Frontal cortex (tissue), 4 donors: ENCODE results near the gene MME. TPM values are rescaled to one million over a fixed set of nuclear protein-coding genes. Genes with fewer than 3 reads are reported as not detected.
"Not testable (repeated sequence)": the region's sequence is repeated elsewhere in the genome, so short reads cannot be mapped to it uniquely, and the experiment has no call there.

Experiments
- DNase-seq, 2 donors: peaks; one replicate each; pipeline ENCODE4 v3.0.0; 2012; ENCODE audit warnings: low spot score in 2 of 2
- FAIRE-seq: peaks from 2 replicates; lab custom pipeline; 2012; peaks lifted over from hg19 to GRCh38; lab: Jason Lieb, UNC
- total RNA-seq: library from RNA; depleted of rRNA; stranded (reverse); fragments of >200 nt; gene quantifications from one replicate; pipeline ENCODE4 v1.2.3, GENCODE V29; 2014
- donor health status: control.
- donor health status: control.
- donor health status: control.

MME gene
- total RNA-seq, 1 donor from 2014 or later: 4.1 TPM

DNA sequence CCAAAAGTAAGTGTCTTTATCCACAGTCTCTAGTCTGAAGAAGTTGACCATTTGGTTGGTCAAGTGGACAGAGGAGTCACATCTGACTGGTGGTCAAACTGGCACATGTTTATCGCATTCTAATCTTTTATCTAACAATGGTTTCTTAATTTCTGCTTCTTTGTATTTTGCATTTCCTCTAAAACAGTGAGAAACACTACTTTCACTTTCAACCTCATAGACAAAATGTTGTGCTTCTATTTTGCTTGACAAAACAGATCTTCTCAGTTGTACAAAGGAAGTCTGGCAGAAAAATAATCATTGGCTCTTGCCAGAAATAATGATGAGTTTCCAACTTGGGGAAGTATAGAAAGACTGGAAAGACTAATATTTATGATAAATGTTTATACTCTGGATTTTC lies 103.9 kb downstream of the MME start:
- FAIRE-seq (no peak), DNase-seq (no peak)

DNA sequence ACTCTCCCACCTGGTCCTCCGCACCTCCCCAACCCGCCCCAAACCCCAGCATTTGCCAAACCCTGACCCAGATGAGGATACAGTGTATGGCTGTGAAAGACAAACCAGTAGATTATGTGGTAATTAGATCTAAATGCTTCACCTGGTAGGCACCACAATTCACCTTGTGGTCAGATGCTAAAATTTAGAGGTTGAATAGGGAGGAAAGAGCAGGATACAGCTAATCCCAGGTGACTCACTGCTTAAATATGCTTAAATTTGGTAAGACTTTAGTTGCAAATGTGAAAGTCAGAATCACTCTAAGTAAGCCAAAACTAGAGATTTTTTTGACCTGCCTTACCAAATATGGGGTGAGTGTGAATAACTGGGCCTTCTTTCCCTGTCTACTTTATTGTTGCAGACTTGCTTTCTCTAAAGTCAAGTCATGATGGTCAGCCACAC lies 105.5 kb downstream of the MME start:
- DNase-seq: no peak

DNA sequence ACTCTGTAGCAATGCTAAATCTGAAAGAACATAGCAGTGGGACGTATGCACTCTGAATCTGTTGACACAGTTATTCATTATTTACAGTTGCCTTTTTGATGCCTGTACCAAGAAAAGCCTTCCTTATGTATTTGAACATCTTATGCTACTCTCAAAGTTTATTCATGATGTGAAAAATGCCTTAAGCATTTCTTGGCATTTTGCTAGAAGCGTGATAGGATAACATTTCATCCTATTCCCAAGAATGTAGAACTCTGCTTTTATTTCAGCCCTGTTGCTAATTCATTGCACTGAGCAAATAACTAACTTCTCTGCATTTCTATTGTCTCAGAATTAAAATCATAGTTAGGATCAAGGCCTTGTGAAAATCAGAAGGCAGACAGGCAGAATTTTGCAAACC lies 107.9 kb downstream of the MME start:
- no peak for DNase-seq
- FAIRE-seq: no peak

More for the DNA sequence above, 105.5 kb downstream of the MME start:
- FAIRE-seq: no peak

DNA sequence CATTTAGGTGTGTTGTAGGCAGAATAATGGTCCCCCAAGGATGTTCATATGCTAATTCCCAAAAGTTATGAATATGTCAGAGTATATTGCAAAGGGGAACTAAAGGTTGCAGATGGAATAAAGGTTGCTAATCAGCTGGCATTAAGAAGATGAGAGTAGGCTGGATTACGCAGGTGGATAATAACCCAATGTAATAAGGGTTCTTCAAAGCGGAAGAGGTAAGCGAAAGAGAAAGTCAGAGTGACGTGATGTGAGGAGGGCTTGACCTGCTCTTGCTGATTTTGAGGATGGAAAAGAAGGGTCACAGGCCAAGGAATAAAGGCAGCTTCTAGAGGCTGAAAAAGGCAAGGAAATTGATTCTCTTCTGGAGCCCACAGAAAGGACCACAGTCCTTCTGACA lies 109.4 kb downstream of the MME start:
- FAIRE-seq (no peak), DNase-seq (no peak)

DNA sequence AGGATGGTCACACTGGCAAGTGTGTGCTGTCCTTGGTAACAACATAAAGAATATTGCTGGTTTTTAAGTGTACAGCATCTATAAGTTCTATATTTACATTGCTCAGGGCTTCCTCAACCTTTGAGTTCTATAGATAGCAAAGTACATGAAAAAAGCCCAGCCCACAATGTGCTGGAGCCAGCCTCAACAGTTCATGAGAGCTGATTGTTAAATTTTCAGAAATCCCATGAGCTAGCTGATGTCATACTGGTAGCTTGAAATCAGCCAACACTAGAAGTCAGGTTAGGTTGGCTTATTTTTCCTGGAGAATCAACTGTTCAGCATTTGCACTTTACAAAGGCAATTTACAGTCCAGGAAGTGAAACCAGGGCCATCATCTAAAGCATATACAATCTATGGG lies 110.6 kb downstream of the MME start:
- DNase-seq (no peak), FAIRE-seq (no peak)

DNA sequence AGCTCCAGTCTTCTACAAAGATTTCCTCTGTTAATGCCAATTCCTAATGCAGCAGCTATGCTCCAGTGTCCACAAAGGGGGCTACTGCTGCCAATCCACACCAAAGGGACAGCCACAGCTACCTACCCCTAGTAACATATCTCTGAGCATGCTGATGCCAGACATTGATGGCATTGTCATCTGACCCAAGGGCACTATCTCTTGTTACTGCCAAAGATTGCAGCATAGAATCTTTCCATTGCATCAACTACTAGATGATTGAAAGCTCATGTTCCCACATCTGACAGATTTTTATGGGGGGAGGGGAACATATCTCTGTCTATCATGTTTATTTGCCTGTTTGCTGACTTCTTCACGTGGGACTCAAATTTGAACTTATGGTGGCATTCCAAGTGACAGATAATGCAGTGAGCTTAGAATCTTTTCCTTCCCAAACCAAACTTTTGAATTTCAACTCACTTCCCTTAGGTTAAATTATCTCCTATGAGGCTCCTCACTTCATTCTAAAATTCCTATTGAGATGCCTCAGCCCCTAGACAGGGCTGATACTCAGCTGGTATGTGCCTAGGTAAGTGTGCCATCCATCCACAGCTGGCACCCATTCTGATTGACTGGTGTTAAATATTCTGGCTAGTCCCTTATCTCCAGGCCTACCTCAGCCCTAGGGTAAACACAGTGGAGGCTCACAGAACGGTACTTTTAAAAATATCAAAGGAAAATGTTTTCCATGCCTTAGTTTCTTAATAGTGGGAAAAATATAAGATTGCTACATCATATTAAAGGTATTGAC lies 113.0 kb downstream of the MME start:
- DNase-seq: no peak
- no peak for FAIRE-seq

DNA sequence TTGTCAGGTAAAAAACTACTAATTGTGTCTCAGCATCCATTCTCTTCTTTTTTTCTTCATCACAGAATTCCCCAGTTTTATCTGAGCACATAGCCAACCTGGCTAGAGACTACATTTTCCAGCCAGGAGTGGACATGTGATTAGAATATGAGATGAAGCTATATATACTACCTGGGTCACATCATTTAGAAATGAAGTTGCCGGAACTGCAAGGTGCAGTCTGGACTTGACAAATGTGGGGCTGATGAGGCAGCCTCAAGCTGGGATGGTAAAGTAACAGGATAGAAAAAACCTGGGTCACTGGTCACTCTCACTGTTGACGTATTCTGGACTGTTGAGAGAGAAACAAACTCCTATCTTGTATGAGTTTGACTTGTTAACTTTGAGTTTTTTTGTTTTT lies 113.7 kb downstream of the MME start:
- no peak for FAIRE-seq
- no peak for DNase-seq

DNA sequence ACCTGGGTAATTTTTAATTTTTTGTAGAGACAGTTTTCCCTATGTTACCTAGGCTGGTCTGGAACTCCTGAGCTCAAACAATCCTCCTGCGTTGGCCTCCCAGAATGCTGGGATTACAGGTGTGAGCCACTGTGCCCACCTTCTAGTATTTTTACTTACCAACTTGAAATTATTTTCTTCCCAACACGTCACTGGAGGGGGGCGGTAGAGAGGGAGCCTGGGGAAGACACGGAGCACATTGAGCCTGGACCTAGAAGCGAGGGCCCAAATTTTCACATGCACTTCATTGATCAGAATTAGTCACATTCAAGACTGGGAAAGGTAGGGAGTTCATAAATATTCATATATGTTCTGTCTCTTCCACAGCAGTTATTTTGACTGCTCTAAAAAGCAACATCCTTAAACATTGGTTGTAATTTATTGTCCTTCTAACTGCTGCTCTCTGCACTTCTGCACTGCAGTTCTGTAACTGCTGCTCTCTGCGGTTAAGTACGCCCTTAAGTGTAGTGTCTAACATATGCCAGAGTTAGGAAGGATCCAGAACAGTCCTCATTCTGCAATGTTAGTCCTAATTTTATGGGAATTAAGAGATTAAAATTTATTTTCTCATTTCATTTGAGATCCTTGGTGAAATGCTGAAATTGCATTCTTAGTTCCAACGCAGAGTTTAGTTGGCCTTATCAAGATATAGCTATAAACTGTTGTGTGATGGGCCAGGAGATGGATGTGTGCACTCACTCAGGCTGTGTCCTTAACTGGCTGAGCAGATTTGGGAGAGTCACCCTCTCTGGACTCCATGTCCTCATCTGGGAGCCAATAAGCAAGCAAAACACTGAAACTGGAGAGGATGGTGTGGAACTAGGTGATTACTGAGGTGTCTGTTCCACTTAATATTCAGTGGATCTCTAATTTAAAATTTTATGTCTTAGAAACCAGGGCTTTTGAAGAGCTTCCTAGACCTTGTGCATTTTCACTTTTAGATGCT lies 115.1 kb downstream of the MME start:
- no peak for FAIRE-seq
- DNase-seq: no peak

DNA sequence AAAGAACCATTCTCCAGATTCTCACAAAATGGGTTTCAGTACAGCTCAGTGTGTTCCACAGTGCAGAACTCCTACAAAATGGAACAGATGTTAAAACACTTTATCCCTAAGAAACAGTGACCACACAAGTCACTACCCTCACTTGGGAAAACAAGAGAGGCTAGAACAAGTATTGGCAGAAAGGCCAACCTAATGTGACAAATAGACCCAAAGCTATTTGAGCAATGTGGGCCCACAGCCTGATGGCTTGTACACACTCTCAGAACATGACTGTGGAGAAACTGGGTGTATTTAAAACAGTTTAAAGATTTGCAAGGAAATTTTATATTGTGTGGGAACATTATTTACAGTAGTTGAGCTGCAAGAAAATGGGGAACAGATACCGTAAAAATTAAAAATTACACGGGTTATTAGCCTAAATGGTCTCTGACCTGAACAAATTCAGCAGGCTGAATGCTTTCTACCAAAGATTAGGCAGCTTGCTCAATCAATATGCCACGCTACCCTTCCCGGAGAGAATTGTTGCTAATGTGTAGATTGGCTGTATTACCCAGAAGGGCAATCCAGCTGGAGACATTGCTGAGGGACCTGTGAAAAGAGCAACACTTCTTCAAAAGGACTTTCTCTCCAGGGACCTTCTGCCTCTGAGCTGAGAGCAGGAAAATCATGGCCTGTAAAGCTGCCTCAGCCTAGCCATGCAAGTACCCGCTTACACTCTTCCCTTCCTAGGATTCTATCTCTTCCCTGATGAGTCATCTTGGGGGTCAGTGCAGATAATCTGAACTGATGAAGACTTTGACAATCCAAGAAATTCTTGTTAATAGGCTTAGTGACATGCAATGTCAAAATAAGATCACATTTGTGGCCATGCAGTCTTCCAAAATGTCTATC lies 116.3 kb downstream of the MME start:
- DNase-seq (no peak), FAIRE-seq (no peak)

DNA sequence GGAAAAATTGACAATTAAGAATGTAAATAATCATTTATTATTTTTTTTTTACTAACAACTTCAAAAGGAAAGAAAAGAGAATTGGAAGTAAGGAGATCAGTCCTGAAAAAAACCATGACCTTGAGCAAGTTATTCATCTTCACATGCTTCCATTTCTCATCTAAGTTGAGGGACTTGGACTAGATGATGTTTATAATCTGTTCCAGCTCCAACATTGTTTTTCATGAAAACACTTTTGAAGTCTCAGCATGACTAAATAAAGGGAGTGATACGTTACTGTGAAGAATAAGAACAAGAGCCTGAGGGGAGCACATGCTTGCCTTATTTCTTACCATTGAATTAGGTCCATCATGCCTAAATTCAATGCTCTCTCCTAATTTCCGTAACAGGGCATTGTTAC lies 117.7 kb downstream of the MME start:
- FAIRE-seq (no peak), DNase-seq (no peak)

DNA sequence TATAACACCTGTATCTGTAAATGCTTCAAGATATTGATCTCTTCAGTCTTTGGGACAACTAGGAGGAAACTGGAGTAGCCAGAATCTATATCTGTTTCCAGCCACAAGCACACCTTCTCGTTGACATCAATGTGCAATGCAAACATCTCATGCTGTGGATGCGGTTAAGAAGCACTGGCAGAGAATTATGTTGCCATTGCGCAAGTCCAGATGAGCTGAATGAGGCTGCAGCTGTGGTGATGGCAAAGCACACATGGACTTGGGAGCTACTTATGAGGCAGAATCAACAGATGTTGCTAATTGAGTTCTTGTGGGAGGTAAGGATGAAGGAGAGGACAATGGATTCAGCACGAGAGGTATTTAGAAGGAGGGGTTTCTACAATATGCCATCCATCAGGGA lies 122.5 kb downstream of the MME start:
- DNase-seq (no peak), FAIRE-seq (no peak)

DNA sequence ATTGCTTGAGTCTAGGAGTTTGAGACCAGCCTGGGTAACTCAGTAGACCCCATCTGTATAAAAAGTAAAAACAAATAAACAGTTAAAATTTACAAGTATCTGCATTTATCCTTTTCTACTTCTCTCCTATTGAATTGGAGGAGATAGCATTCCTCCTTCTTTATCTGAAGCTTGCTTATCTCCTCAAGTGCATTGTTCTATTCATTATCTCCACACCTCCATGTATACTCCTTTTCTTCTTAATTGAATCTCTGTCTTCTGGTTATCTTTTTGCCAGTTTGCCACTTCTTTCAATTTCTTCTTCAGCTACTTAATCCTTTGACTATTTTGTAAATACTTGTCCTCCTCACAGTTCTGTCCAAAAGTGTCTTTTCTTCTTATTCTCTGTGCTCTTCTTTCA lies 124.7 kb downstream of the MME start:
- FAIRE-seq (no peak), DNase-seq (no peak)

DNA sequence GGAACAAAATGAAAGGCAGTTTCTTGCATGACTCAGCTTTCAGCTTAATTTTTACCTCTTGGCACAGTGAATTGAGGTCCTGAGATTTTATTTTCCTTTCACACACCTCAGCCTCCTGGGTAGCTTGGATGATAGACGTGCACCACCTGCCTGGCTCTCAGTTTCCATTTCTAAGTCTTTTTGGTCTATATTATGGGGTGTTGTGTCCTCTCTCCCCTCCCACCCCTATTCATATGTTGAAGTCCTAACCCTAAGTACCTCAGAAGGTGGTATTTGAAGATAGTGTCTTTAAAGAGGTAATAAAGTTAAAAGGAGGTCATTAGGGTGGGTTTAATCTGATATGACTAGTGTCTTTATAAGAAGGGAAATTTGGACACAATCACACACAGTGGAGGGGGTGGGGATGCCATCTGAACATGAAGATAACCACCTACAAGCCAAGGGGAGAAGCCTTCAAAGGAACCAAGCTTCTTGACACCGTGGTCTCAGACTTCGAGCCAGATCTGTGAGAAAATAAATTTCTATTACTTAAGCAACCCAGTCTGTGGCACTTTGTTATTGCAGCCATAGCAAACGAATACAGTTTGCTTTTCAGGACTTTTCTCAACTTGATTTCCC lies 128.2 kb downstream of the MME start:
- DNase-seq: no peak
- no peak for FAIRE-seq

DNA sequence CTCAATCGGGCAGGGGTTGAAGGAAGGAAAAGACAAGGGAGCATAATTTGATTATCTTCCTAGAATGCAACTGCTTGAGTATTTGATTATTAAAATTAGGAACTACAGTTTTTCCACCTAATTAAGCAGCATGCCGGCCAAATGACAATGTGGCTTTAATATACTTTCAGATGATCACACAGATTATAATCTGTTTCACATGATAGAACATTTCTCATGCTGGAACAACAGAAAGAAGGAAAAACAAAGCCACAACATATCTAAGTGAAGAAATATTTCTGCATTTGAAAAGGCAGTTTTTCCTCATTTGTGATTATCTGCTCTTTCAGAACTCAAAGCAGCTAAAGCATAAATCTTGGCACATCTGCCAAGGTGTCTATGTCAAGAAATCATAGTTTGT lies 130.6 kb downstream of the MME start:
- DNase-seq (no peak), FAIRE-seq (no peak)

DNA sequence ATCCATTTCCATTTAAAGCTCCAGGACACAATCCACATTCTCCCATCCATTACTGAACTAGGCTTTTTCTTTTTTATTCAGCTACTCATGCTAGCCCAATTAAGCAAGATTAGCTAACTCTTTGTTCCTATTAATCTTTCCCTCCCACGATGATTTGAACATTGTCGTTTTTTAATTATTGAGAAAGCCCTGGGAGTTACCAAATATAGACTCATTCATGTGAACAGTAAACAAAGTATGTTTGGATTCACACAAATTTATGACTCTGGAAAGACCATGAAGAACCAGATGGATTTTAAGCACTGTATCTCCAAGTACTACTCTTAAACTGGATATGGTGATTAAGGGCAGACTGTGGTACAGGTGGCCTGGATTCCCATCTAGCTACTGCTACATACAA lies 131.1 kb downstream of the MME start:
- DNase-seq: no peak
- FAIRE-seq: no peak

DNA sequence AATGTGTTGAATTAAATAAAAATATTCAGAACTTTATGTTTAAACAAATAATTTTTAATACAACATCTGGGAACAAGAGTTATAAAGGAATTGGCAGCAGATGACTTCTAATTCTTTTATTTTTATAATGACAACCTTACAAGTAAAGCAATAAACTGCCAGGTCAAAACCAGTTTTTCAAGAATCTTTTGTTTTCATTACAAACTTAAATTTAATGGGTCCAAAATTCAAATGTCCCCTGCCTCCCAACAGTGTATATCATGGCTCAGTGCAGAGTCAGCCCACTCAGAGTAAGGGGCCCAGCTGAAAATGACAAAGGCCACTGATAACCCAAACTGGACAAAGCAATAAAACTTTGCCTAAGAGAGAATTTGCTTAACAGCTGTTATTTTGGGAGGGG lies 131.8 kb downstream of the MME start:
- no peak for FAIRE-seq
- DNase-seq: no peak

DNA sequence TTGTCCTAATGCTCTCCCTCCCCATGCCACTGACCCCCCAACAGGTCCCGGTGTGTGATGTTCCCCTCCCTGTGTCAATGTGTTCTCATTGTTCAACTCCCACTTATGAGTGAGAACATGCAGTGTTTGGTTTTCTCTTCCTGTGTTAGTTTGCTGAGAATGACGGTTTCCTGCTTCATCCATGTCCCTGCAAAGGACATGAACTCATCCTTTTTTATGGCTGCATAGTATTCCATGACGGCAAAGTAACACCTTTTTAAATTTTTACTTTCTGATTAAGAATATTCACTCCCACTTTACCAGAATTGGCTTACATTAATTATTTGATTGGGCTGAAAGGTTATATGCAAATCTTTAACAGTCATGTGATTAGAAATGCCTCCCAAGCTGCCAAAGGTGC lies 135.9 kb downstream of the MME start:
- DNase-seq, FAIRE-seq: not testable (repeated sequence)

DNA sequence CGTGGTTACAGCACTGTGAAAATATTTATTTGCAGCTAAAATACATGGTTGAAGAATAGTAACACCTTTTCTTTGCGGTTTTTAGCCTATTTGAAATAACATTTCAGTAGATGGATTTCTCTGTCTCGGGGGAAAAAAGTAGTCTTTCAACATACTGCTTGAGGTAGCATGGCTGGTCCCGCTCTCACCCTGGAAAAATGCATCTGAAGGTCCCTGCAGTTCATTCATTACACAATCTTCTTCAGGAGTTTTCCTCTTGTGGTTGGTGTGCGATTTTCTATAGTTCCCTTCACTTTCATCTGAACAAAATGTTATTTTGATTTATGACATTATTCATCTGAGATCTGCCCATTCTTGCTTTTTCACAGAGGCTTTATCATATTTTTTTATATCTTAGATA lies 137.5 kb downstream of the MME start:
- no peak for DNase-seq
- FAIRE-seq: no peak

DNA sequence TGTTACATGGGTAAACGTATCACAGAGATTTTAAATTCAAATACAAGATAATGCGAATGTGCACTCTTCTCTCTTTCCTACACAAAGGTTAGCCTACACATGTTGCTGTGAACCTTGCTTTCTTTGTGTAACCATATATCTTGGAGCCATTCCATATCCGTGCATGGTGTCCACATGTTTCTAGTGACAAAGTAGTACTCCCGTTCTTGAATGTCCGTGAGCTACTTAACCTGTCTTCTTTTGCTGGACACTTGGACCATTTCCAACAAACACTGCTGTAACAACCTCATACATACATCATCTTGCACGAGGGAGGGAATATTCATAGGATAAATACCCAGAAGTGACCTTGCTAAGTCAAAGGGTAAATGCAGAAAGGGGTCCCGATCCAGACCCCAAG lies 138.3 kb downstream of the MME start:
- FAIRE-seq: no peak
- DNase-seq: no peak

DNA sequence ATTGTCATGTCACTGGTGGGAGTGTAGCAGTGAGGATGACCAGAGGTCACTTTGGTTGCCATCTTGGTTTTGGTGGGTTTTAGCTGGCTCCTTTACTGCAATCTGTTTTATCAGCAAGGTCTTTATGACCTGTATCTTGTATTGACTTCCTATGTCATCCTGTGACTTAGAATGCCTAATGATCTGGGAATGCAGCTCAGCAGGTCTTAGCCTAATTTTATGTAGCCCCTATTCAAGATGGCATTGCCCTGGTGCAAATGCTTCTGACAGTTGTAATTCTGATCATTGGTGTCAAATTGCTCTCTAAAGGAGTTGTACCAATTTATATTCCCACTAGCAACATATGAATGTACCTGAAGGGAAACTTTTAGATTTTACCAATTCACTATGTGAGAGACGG lies 139.0 kb downstream of the MME start:
- FAIRE-seq (no peak), DNase-seq (no peak)
